ENCODE results near the gene GIMAP6.
"Not testable (repeated sequence)": the region's sequence is repeated elsewhere in the genome, so short reads cannot be mapped to it uniquely, and the experiment has no call there.

GIMAP6 gene

DNA sequence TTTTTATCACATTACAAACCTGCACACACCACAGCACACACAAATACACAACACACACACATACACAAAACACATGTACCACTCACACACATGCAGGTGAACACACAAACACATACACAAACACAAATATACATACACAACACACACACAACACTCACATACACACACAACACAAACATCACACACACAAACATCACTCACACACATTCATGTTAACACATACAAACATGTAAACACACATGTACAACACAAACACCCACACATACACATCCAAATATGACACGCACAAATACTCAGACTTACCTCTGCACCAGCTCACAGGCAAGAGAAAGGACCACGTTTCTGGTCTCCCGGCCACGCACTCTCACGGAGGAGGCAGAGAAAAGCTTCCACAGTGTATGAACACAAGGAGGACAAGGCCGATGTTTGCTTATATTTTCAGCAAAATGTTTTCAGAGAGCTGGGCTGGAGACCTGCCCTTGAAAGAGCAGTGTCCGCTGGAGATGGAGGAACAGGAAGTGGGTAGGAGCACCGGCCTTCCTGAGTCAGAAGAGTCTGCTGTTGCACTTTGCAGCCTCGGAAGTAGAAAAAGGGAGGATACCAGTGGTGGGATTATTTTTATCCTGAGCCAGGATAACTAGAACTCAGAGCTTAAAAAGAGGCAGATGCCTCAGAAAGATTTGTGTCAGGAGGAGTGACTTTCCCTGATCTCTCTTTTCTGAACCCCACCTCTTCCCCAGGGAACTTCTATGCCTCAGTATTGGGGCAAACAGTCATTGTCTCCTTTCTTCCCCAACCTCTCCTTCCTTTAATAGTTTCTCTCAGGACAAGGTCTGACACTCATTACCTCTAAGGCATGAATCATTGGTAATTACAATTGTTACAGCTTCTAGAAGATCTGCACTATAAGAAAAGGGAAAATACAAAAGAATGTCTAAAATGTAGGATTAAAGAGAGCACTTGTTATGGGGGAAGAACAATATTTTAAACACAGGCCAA is at the start of gene GIMAP6:
Gene GIMAP6 (minus strand): TSS at position 520 of the 999 bp plus-strand sequence. CDS start 2,243 bp downstream, outside the sequence.
- peak; percentile 29 for DNase-seq

DNA sequence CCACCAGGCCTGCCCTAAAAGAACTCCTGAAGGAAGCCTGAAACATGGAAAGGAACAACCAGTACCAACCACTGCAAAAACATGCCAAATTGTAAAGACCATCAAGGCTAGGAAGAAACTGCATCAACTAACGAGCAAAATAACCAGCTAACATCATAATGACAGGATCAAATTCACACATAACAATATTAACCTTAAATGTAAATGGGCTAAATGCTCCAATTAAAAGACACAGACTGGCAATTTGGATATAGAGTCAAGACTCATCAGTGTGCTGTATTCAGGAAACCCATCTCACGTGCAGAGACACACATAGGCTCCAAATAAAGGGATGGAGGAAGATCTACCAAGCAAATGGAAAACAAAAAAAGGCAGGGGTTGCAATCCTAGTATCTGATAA is 48.2 kb upstream of the GIMAP6 start:
- not testable (repeated sequence) for DNase-seq

DNA sequence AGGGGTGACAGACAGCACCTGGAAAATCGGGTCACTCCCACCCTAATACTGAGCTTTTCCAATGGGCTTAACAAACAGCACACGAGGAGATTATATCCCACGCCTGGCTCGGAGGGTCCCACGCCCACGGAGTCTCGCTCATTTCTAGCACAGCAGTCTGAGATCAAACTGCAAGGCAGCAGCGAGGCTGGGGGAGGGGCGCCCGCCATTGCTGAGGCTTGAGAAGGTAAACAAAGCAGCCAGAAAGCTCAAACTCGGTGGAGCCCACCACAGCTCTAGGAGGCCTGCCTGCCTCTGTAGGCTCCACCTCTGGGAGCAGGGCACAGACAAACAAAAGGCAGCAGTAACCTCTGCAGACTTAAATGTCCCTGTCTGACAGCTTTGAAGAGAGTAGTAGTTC is 46.4 kb upstream of the GIMAP6 start:
- DNase-seq, result not testable (repeated sequence)

DNA sequence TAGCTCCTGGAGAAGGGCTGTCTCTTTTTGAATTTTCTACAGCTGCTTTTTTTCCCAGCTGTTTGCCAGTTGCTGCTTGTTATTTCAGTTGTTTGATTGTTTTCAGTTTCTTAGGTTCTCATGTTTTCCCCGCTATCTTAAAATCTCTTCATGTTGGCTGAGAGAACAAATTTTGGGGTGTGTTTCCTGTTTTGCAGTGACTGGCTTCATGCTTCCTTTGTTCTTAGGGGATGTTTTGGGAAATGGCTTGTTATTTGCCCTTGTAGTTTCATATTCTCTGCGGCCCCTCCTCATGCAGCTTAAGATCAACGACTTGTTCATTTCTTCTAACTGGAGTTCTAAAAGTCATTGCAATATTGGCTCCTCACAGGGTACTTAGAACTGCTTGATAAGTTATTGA is 44.7 kb upstream of the GIMAP6 start:
- DNase-seq, result not testable (repeated sequence)

DNA sequence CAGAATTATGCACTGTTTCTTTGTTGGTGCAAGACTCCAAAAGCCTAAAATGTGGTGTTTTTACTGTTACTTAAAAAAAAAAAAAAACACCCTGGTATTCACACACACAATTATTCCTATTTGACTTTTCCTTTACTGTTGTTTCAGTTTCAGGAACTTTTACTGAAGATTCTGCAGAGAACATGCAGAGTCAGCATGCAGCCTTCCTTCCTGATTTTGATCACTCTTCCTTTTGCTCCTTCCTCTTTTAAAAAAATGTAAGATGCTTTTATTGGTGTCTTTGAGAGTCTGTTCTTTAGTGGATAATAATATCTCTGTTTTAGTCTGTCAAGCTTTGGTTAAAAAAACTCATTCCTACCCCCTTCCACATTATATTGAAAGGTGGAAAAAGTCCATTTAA is 44.1 kb upstream of the GIMAP6 start:
- not testable (repeated sequence) for DNase-seq

DNA sequence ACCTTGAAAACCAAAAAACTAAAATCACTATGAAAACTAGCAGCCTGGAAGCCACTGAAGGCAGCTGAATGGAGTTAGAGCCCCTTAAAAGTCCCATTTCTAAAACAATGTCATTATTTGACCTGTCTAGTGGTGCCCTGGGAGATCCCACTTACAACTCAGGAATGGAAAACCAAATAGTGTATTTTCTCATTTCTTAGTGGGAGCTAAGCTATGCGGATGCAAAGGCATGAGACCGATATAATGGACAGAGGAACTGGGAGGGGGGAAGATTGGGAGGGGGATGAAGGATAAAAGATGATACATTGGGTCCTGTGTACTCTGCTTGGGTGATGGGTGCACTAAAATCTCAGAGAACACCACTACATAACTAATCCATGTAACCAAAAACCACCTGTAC is 43.5 kb upstream of the GIMAP6 start:
- DNase-seq, result no peak

DNA sequence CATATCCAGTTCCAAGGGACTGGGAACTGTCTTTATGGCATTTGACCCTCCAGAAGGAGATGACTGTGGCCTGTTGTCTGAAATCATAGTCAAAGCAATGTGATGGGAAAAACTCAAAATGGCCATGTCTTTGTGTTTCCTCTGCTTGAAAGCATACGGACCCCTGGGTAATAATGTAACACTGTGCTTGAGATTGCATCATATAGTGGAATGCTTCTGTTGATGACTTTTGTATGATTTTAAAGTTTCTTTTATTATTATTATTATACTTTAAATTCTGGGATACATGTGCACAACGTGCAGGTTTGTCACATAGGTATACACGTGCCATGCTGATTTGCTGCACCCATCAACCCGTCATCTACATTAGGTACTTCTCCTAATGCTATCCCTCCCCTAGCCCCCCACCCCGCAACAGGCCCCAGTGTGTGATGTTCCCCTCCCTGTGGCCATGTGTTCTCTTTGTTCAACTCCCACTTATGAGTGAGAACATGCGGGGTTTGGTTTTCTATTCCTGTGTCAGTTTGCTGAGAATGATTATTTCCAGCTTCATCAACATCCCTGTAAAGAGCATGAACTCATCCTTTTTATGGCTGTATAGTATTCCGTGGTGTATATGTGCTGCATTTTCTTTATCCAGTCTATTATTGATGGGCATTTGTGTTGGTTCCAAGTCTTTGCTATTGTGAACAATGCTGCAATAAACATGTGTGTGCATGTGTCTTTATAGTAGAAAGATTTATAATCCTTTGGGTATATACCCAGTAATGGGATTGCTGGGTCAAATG is 39.8 kb upstream of the GIMAP6 start:
- not testable (repeated sequence) for DNase-seq

DNA sequence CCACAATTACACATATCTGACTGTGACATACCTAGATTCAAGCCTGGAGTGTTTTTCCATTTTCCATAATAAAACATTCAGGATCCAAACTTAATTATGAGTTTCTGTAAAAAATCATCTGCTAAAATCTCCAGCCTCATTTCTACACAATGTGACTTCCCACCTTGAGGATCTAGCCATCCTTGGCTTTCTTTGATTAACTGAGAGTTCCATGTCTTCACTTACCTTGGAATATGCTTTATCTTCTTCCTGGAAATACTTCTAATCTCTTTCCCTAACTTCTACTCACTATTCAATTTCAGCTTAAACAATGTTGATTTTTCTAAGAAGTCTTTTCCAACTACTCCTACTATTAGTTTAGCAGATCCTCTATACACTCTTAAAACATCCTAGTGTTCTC is 36.8 kb upstream of the GIMAP6 start:
- no peak for DNase-seq

DNA sequence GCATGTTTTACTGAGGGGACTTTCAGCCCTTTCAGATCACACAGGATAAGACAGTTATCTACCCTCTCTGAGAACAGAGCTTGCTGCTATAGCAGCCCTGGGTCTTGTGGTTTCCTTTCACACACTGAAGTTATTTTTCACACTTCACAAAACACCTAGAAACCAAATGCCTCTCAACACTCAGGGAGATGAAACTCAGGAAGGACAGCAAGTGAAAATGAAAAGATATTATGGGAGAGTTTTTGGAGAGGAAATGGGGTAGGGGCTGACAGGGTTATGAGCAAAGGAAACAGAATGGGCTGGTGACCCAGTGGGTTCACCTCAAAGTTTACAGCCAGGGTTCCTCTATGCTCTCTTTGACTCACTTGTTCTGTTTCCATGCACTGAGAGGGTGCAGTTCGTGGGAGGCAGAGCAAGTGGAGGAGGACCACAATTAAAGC is 36.3 kb upstream of the GIMAP6 start:
- DNase-seq, result peak; percentile 69 to 70

DNA sequence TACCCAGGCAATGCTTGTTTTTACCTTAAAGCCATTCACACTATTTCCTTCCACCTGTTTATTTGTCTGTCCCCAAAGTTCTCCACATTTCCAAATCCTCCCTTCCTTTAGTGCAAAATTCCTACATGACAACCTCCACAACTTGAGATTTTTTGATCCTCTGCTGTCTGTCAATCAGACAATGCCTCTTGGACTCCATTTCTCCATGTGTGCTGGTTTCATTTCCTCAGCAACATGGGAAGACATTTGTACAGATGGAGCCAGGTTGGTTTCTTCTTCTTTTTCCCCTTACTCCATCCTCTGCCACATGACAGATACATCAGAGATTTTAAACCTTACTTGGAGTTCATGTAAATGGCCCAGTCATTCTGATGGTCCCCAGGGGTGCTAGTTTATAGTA is 34.2 kb upstream of the GIMAP6 start:
- DNase-seq, result no peak

DNA sequence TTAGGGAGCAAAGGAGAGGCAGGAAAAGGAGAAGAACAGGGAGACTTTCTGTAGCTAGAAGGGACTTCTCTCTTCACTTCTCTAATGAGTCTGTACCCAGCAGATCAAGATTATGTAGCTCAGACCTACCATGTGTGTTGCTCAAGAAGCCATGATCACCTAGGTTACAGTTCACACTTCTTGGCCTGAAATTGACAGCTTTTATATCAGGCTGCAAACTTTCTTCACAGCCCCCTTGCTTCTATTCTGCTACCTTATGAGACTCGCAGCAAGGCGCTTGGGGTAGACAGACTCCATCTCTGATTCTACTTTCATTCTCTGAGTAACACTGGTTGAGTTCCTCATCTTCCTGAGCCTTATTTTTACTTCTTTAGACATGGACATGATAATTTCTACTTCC is 33.7 kb upstream of the GIMAP6 start:
- DNase-seq, result no peak

DNA sequence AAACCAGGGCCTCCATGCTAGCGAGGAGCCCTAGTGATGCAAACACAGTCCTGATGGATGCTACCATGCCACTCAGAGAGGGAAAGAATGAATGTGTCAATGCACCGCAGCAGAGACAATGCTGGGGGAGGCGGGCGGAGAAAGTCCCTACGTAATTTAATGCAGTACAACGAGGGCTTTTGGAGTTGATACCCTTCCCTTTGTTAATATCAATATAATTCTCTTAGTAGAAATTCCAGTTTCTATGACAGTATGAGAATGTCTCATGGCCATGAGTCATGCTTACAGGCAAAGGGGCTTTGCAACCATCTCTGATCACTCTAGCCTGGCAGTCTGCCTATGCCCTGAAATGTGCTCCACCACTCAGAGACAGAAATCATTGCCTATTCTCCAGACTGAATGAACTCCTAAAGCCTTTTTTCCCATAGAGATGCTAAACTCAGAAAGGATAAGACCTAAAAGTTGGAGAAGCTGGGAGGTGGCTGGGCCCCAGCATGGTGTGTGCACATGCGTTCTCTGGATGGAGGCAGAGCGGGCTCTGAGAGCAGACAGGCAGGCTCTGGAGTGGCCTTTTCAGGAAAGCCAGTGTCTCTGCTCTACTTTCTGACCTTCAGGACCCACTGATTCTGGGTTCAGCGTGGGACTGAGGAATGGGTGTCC is 33.0 kb upstream of the GIMAP6 start:
- DNase-seq, result peak; percentile 38 to 52

DNA sequence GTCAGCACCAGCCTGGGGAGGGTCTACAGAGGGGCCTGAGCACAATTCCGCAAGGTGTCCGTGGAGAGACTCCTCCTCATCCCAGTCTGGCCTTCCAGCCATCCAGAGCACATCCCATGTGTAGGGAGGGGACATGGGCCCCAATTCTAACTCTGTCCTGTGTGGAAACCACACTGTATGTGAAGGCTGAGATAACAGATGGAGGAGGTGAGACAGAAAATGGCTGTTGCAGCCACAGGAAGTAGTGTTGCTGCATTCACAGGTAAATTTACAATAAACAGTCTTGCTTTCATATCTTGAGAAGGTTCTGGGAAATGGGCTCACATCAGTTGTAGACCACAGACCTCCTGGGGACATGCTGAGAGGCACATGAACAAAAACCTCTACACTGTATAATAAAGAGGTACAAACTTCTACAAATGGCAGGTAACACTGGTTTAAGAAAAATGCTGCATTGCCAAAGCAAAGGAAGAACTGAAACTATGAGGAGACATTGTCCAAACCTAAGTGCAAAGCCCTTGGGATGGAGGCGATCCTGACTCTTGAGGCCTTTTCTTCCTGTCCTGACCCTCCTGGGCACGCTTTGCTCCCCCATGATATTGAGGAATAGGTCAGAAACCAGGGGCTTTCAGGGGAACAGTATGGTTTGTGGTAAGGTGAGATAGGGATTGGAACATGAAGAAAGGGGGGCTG is 31.8 kb upstream of the GIMAP6 start:
- no peak for DNase-seq

DNA sequence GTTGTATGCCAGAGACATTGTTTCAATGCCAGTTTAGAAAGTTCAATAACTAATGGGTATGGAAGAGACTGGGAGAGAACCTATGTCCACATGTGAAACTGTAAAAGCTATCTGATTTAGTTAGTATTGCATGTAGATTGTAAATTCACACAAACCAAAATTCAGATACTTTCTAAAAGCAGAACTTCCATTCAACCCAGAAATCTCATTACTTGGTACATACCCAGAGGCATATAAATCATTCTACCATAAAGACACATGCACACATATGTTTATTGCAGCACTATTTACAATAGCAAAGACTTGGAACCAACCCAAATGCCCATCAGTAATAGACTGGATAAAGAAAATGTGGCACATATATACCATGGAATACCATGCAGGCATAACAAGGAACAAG is 30.6 kb upstream of the GIMAP6 start:
- DNase-seq, result not testable (repeated sequence)

DNA sequence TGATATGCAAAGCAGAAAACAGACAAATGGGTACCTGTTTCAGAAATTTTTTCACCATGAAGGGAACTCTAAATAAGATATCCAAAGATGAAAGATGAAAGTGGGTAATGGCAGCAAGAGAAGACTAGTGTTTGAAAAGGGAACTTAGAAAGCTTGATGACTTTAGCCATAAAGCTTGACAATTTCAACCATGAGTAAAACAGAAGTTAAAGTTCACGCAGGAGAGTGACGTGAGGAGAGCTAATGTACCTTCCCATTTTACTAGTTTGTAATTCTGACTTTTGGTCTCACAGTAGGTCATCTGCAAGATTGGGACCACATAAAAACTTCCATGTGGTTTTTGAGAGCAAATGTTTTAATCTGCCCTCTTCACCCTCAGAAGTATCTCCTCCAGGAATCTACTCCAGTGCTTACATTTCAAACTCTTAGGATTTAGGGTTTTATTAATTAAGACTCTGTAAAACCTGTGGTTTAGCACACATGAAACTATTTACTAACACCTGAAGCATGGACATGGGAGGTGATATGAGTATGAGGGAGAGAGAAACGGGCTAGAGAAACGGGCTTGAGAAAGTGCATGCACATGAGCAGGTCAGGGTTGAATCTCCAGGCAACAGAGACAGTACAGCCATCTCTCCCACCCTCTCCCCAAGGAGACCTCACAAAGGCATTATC is 28.9 kb upstream of the GIMAP6 start:
- DNase-seq, result no peak

DNA sequence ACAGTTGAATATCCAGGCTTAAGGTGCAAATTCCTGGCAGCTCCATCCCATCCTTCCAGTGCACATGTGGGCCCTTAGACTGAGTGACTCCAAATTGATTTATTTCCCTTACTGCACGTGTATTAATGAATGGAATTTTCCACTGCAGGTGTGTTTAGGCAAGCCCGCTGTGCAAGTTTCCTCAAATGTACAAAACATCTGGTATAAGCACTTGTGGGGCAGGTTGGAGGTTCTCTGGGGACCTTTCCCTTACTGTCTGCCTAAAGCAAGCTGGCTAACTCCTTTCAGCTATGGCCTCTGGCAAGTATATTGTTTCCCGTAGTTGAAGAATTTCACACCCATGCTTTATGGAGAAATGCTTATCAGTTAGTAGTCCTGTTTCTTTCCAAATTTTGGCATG is 25.3 kb upstream of the GIMAP6 start:
- DNase-seq, result no peak

DNA sequence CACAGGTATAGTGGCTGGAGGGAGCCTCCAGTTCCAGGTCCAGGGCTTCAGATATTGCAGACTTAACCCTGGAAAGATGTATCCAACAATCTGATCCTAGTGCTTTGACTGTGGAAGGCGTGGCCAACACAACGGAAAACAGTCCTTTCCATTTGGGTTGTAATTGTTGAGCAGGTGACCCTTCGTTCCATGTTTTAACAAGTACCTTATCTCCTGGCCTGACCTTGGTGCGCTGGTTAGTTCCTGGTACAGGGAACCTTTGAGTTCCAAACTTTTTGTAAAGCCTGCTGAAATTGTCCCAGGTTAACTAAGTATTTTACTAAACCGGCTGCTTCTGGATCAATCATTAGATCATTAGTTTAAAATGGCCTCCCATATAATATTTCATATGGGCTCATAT is 23.9 kb upstream of the GIMAP6 start:
- no peak for DNase-seq

DNA sequence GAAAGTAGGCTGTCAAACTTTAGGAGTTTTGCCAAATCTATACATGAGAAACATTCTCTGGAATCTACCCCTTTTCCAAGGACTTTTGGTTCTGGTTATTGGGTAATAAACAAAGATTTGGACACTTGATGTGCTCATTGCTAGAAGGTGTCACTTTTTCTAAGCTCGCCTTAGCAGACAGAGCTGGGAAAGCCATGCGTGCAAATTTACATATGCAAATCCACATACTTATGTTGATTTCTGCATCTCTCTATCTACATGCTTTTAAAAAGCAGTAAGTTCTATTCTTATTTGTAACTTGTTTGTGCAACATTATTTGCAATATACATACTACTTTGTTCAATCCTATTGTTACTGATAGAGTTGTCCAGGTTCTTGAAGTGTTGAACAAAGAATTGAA is 22.5 kb upstream of the GIMAP6 start:
- no peak for DNase-seq

DNA sequence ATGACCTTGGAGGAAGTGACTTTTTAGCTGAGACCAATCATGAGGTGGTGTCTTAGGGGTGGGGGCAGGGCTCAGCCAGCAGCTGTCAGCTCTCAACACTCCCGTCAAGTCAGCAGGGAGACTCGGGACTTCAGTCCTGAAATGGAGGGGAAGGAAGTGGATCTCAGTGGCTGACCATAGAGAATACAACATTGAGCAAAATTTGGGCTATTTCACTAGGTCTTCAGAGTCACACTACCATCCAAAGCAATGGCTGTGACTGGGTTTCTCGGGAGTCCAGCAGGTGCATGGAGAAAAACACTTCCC is 16.8 kb upstream of the GIMAP6 start:
- DNase-seq, result no peak

DNA sequence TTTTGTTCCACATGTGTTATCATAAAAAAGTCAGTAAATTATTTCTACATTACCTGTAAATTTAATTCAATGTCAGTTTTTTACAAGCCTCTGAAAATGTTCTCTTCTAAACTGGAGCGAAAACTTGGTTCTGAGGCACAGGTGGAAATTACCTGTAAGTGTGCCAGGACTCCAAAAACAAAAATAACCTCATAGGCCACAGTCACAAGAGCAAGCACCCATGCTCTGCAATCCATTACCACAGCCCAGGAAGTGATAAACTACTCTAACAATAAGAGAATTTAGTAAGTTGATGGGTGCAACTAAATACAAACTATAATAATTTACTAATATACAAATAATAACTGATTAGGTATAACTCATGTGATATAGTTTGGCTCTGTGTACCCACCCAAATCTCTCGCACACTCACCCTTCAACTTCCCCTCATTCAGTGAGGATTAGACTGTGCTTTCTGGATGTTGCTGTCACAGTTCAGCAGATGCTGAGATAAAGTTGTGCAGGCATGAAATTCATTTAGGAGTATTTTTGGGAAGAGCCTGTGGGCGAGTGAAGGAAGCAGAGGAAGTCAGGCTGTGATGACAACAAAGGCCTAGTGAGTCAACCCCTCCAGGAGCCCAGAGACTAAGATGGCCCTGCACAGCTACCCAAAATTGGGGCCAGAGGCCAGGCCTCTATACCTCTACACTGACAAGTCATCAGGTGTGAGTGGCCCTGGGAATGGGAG is 16.3 kb upstream of the GIMAP6 start:
- DNase-seq, result no peak

DNA sequence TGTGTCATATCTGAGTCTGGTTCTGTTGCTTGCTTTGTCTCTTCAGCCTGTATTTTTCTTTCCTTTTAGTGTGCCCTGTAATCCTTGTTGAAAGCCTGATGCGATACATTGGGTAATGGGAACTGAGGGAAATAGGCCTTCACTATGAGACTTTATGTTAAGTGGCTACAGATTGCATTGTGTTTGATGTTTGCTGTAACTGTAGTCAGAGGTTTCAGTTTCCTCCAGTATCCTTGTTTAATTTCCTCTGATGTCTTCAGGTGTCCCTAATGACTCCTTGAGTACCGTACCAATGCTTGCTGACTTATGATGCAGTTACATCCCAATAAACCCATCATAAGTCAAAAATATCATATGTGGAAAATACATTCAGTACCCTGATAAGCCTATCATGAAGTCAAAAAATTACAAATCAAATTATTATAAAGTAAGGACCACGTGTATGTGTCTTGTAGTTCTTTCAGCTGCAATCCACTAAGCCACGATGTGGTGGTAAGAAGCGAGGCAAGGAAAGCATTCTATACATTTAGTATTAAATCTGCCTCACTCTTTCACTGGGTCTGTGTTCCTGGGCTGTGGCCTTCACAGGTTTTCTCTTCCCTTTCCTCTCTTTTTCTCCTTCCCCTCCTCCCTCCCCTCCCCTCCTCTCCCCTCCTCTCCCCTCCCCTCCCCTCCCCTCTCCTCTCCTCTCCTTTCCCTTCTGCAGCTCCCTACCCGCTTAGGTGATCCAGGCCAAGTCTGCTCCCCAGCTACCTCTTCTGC is 13.3 kb upstream of the GIMAP6 start:
- DNase-seq, result no peak
